ENCODE results near the gene SHMT2.

- no peak for TF ChIP-seq CTCF (conservative IDR thresholded peaks at IDR 0.05)
- TF ChIP-seq EZH2 (IDR thresholded peaks at IDR 0.05; ENCODE audit: low read depth) = no peak
These were observed 38.8 kb downstream of the SHMT2 start for GRCh38 chr12:57268264-57268663.

Measured in PC-9 (cell line).